Thyroid gland (tissue), 4 donors: ENCODE data around the gene TNFRSF17. TPM values are rescaled to one million over a fixed set of nuclear protein-coding genes. Genes with fewer than 3 reads are reported as not detected.

Experiments used
- DNase-seq, 2 donors: peaks; one replicate each; pipeline ENCODE4 v3.0.0-alpha.2; 2019
- H3K27ac ChIP-seq, 3 donors: fragments of 200-600 bp; sonication (generic); 1 replicate in 2 of 3; 2 replicates in 1 of 3; pipeline ENCODE4 v1.5.1; 2016 to 2019; ENCODE audit warnings: mild to moderate bottlenecking in 1 of 3, moderate library complexity in 1 of 3
- H3K27me3 ChIP-seq: fragments of 200-600 bp; sonication (generic); one replicate; pipeline ENCODE4 v1.5.1; 2019
- H3K36me3 ChIP-seq, 2 donors: fragments of 200-600 bp; sonication (generic); one replicate each; pipeline ENCODE4 v1.5.1; 2016 to 2019
- H3K4me1 ChIP-seq, 2 donors: fragments of 200-600 bp; sonication (generic); one replicate each; pipeline ENCODE4 v1.5.1; 2017 to 2019
- H3K4me3 ChIP-seq, 3 donors: fragments of 200-600 bp; sonication (generic); replicated peaks in 1 of 3; 1 replicate in 2 of 3; 2 replicates in 1 of 3; pipeline ENCODE4 v1.5.1; 2016; ENCODE audit warnings: mild to moderate bottlenecking in 1 of 3
- H3K9me3 ChIP-seq: fragments of 200-600 bp; sonication (generic); one replicate; pipeline ENCODE4 v1.5.1; 2017
- CTCF ChIP-seq, 6 experiments: fragments of 200-600 bp in 3 of 6; fragments of 450-650 bp in 3 of 6; sonication (generic) in 3 of 6; IDR thresholded peaks; one replicate each; pipeline ENCODE4 v1.5.1; 2016 to 2019; ENCODE audit warnings: antibody characterized with exemption in 6 of 6, mild to moderate bottlenecking in 2 of 6, inconsistent platforms in 1 of 6, moderate library complexity in 1 of 6
- POLR2A ChIP-seq, 2 donors: fragments of 450-650 bp; IDR thresholded peaks; one replicate each; pipeline ENCODE4 v1.6.1; 2017; ENCODE audit warnings: antibody characterized with exemption in 2 of 2, mild to moderate bottlenecking in 2 of 2, moderate library complexity in 1 of 2
- WGBS, 2 donors: methylation state at CpG; one replicate each; pipeline ENCODE4 v1.1.5; 2017; 5-methylcytosine and 5-hydroxymethylcytosine counted together
- intact Hi-C: fragments of 100-400 bp; cut with DNase I; formaldehyde crosslinking; loops from one replicate; pipeline ENCODE4 v1.15.1; 2023
- total RNA-seq, 4 donors: library from RNA; depleted of rRNA; stranded (reverse); fragments of >200 nt; gene quantifications; one replicate each; pipeline ENCODE4 v1.2.3, GENCODE V29; 2016

Gene TNFRSF17
- total RNA-seq, 4 donors from 2014 or later = 0.67 TPM; not detected in 3

- Histone ChIP-seq H3K27me3 (no peaks in the 10 kb centered on the region), H3K9me3 (no peaks in the 10 kb centered on the region)
Measured at GRCh38 chr16:11980136-11980844, 15.3 kb downstream of the TNFRSF17 start.

GRCh38 chr16:11985250-11985649 lies 20.2 kb downstream of the TNFRSF17 start:
- H3K4me1 ChIP-seq = no peaks in the 10 kb centered on the region
- TF ChIP-seq POLR2A (IDR thresholded peaks at IDR 0.05) = no peak
- no peak for TF ChIP-seq CTCF (IDR thresholded peaks at IDR 0.05)
- H3K27me3 ChIP-seq = no peaks in the 10 kb centered on the region
- no peaks in the 10 kb centered on the region for H3K9me3 ChIP-seq
- WGBS, 2 donors = 69 to 83% methylated on average over 5 of the region's 5 CpGs
- H3K4me3 ChIP-seq = no peak overlapping the region
- no peak for DNase-seq
- H3K36me3 ChIP-seq = no peaks in the 10 kb centered on the region
- intact Hi-C loops = no loop called here
- no peak overlapping the region for H3K27ac ChIP-seq

More at GRCh38 chr16:11980136-11980844, 15.3 kb downstream of the TNFRSF17 start:
- intact Hi-C loops = no loop called here
- TF ChIP-seq CTCF (IDR thresholded peaks at IDR 0.05) (no peak), POLR2A (IDR thresholded peaks at IDR 0.05) (no peak)
- H3K36me3 ChIP-seq = no peaks in the 10 kb centered on the region
- no peak overlapping the region for H3K27ac ChIP-seq
- H3K4me1 ChIP-seq = peaks cover 5 to 13% of the 10 kb centered on the region in 2 donors
- WGBS, 2 donors = 86 to 87% methylated on average over 5 of the region's 5 CpGs
- DNase-seq = no peak
- H3K4me3 ChIP-seq = no peak overlapping the region

GRCh38 chr16:11986521-11987057 lies 21.6 kb downstream of the TNFRSF17 start:
- no peaks in the 10 kb centered on the region for H3K36me3 ChIP-seq
- H3K9me3 ChIP-seq = no peaks in the 10 kb centered on the region
- TF ChIP-seq POLR2A (IDR thresholded peaks at IDR 0.05) (no peak), CTCF (IDR thresholded peaks at IDR 0.05) (no peak)
- intact Hi-C loops = no loop called here
- no peak overlapping the region for H3K27ac ChIP-seq
- H3K27me3 ChIP-seq = no peaks in the 10 kb centered on the region
- H3K4me1 ChIP-seq = no peaks in the 10 kb centered on the region
- 94% methylated on average over 12 of the region's 12 CpGs for WGBS, 2 donors
- no peak for DNase-seq
- no peak overlapping the region for H3K4me3 ChIP-seq

GRCh38 chr16:11988258-11988978 lies 23.4 kb downstream of the TNFRSF17 start:
- Histone ChIP-seq H3K4me1 (no peaks in the 10 kb centered on the region), H3K36me3 (no peaks in the 10 kb centered on the region), H3K4me3 (no peak overlapping the region), H3K27ac (no peak overlapping the region), H3K27me3 (no peaks in the 10 kb centered on the region), H3K9me3 (no peaks in the 10 kb centered on the region)
- intact Hi-C loops = no loop called here
- TF ChIP-seq POLR2A (IDR thresholded peaks at IDR 0.05) = no peak
- no peak for TF ChIP-seq CTCF (IDR thresholded peaks at IDR 0.05)
- DNase-seq = no peak
- WGBS, 2 donors = 75 to 90% methylated on average over 5 of the region's 5 CpGs
